SK-N-MC (cell line): ENCODE data around the gene WDR91.

Experiments
- EZH2 ChIP-seq: fragments of 200-600 bp; sonication (generic); IDR thresholded peaks from one replicate; pipeline ENCODE4 v1.6.1; 2017; ENCODE audit warnings: antibody characterized with exemption
- POLR2AphosphoS5 ChIP-seq: IDR thresholded peaks from 2 replicates; pipeline ENCODE4 v1.6.1; 2012; ENCODE audit warnings: mild to moderate bottlenecking, low read depth, low read length, borderline replicate concordance

- no peak for TF ChIP-seq EZH2
- TF ChIP-seq POLR2AphosphoS5 = no peak
These were observed 46.5 kb upstream of the WDR91 start for GRCh38 chr7:135257790-135258189.
